SKM-1 (cell line): ENCODE data around the gene ZDHHC7.

ENCODE experiments used
- DNase-seq: peaks from one replicate; lab custom pipeline; 2025; ENCODE audit not compliant: unreplicated experiment; lab: John Stamatoyannopoulos, UW

The ZDHHC7 gene

GRCh38 chr16:84925092-84925772 is 86.1 kb downstream of the ZDHHC7 start:
- DNase-seq = peak; percentile 22

GRCh38 chr16:84924331-84925091 is 86.8 kb downstream of the ZDHHC7 start:
- DNase-seq = no peak
